GM18526 (cell line): ENCODE data around the gene BFAR.
"Not testable (repeated sequence)": the region's sequence is repeated elsewhere in the genome, so short reads cannot be mapped to it uniquely, and the experiment has no call there.

ENCODE experiments used
- POLR2A ChIP-seq: IDR thresholded peaks from 3 replicates; pipeline ENCODE4 v1.6.1; 2011; ENCODE audit not compliant: insufficient read length; ENCODE audit errors: extremely low read depth

BFAR gene

DNA sequence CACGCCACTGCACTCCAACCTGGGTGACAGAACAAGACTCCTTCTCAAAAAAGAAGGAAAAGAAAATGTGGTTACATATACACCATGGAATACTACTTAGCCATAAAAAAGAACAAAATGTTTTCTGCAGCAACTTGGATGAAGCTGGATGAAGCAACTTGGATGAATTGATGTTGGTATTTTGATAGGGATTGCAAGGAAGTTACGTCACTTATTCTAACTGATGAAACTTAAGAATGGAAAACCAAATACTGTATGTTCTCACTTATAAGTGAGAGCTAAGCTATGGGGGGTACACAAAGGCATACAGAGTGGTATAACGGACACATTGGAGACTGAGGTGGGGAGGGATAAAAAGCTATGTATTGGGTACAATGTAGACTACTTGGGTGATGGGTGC, 43.9 kb downstream of the BFAR start:
- no peak for TF ChIP-seq POLR2A

DNA sequence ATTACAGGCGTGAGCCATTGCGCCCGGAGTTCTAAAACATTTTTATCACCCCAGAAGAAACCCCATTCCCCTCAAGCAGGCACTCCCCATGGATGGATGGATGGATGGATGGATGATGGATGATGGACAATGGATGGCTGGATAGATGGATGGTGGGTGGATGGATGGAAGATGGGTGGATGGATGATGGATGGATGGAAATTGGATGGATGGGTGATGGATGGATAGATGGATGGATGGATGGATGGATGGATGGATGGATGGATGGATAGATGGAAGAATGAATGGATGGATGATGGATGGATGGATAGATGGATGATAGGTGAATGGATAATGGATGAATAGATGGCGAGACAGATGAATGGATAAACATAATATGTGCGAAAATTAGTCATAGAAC, 44.9 kb downstream of the BFAR start:
- TF ChIP-seq POLR2A = no peak

DNA sequence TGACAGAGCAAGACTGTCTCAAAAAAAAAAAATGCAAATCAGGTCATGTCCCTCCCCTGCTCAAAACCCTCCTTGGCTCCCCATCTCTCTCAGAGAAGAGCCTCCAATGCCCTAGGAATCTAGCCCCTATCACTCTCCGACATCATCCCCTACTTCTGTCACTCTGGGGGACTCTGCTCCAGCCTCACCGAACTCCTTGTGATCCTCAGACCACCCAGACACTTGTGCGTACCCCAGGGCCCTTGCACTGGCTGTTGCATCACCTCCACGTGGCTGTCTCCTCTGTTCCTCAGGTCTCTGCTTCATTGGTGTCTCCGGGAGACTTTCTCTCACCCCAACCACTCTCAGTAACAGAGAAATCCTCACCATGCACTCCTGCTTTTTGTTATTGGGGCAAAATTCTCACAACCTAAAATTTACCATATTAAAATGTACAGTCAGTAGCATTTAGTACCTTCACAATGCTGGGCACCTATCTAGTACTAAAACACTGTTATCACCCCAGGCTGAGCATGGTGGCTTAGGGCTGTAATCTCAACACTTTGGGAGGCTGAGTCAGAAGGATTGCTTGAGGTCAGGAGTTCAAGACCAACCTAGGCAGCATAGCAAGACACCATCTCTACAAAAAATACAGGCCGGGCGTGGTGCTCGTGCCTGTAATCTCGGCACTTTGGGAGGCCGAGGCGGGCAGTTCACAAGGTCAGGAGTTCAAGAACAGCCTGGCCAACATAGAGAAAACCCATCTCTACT, 46.2 kb downstream of the BFAR start:
- TF ChIP-seq POLR2A = no peak

DNA sequence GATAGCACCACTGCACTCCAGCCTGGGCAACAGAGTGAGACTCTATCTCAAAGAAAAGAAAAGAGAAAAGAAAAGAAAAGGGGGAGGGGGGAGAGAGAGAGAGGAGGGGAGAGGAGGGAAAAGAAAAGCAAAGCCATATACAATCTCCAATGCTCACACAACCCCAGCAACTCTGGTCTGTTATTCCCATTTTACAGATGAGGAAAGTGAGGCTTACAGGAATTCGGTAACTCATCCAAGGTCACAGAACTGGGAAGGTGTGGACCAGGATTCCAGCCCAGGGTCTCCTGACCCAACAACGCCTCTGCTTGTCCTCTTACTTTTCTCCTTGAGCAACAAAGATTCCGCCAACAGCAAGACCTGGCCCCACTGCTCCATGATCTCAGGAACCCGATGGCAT, 48.4 kb downstream of the BFAR start:
- TF ChIP-seq POLR2A = no peak

DNA sequence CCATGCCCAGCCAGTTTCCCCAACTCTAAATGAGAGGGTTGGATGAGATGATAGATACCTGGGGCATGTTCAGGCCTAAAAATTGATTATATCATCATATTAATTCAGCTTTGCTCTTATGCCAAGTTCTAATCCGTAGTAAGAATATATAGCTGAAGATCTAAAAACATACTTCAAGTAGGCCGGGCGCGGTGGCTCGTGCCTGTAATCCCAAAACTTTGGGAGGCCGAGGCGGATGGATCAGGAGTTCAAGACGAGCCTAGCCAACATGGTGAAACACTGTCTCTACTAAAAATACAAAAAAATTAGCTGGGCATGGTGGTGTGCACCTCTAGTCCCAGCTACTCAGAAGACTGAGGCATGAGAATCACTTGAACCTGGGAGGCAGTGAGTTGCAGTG, 49.4 kb downstream of the BFAR start:
- no peak for TF ChIP-seq POLR2A

DNA sequence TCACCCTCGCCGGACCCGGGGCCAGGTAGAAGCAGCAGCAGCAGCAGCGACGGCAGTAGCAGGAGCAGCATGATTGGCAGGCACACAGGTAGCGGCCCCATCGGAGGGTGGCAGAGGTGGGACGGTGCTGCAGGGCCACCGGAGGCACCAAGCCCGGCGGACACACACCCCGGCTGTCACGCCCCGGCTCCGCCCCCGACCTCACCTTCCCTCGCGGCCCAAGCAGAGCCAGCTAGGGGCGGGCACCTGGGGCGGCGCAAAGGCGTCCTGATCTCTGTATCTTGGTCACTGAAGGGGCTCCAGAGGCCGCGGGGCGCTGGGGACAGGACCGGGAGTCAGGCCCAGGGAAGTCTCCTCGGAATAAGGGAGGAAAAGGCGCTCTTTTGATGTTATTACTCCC, 61.4 kb downstream of the BFAR start, which contains the start of gene PLA2G10:
Gene PLA2G10, minus strand, starts transcription at position 180 of the 400 bp plus-strand sequence. Its CDS starts 79 bp downstream, at position 101.
- not testable (repeated sequence) for TF ChIP-seq POLR2A

DNA sequence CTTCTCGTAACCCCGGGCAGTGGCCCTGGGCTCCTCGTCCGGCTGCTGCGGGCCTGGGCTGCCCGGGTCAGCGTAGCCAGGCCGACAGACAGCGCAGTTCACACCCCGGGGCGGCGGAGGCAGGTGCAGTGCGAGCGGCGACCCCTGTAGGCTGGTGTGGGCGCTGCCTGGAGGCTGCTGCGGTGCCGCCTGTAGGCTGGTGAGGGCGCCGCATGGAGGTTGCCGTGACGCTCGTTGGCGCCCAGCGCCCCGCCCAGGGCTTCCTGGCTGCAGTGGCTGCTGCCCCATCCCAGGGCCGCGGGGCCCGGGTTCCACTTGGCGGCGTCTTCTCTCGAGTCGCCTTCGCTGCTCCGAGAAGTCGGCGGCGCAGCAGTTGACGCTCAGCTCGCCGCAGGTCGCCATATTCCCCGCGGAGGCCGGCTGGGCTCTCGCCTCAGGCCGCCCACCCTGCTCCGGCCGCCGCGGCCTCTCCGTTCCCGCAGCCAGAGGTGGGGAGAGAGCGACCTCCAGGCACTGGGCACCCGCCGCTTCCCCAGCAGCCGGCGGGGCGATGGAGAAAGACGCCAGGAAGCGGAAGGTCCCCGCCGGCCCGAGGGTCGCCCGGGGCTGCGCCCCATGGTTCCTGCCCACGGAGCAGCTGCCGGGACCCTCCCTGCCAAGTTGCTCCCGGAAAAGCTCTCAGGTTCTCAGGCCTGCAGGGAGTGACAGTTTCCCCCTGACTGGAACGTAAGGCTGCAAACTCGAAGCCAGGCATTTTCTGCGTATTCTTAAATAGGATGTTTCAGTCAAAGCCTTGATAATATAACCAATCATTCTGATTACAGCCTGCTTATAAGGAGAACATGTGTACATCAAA, 70.6 kb downstream of the BFAR start, which contains the start of gene NPIPA3:
Gene NPIPA3, plus strand, starts transcription at position 256 of the 856 bp plus-strand sequence. CDS start 5,533 bp downstream, outside the sequence.
- TF ChIP-seq POLR2A = not testable (repeated sequence)
